Measurements from ENCODE around the gene TENT4B.

Gene TENT4B

DNA sequence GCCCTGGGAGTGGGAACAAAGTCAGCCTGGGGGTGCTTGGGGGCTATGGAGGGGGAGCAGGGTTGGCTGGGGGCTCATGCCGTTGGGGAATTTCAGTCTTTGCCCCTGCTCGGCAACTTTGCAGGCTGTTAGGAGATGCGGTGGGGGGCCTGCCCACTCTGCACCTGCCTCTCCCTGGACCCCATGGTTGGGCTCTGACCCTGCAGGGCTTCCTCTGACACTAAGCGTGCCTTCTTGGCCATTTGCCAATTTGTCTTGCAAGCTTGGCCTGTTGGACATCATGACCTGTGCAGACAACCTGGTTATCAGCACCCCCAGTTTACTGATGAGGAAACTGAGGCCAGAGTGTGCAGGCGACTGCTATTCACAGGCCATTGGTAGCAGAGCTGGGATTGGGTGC, 127.8 kb downstream of the TENT4B start:
- Histone ChIP-seq H3K27ac (ENCODE audit: low read length) (no peak overlapping the region), H3K27me3 (ENCODE audit: control insufficient read depth in 1 of 2, insufficient read depth in 2 of 2, low read length in 2 of 2) (no peaks in the 10 kb centered on the region), H3K36me3 (ENCODE audit: control insufficient read depth in 2 of 2, insufficient read depth in 2 of 2, low read length in 2 of 2) (no peaks in the 10 kb centered on the region), H3K4me1 (ENCODE audit: control insufficient read depth, insufficient read depth, low read length) (peaks cover 14% of the 10 kb centered on the region), H3K4me3 (ENCODE audit: low read length in 2 of 2) (peak overlapping the region in 1 of 2 donors; percentile 3), H3K9ac (ENCODE audit: low read length in 2 of 2) (no peak overlapping the region), H3K9me3 (ENCODE audit: control insufficient read depth in 2 of 2, low read length in 2 of 2) (peaks cover 0 to 4% of the 10 kb centered on the region in 2 donors)

Data from stomach smooth muscle (tissue), 2 donors.